ENCODE results near the gene PPP1R37.

The PPP1R37 gene, protein sequence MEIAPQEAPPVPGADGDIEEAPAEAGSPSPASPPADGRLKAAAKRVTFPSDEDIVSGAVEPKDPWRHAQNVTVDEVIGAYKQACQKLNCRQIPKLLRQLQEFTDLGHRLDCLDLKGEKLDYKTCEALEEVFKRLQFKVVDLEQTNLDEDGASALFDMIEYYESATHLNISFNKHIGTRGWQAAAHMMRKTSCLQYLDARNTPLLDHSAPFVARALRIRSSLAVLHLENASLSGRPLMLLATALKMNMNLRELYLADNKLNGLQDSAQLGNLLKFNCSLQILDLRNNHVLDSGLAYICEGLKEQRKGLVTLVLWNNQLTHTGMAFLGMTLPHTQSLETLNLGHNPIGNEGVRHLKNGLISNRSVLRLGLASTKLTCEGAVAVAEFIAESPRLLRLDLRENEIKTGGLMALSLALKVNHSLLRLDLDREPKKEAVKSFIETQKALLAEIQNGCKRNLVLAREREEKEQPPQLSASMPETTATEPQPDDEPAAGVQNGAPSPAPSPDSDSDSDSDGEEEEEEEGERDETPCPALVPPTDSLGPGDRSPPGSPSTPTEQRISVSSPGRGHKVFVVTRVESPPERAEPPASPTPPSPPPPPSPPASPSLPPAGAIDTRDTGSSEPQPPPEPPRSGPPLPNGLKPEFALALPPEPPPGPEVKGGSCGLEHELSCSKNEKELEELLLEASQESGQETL

DNA sequence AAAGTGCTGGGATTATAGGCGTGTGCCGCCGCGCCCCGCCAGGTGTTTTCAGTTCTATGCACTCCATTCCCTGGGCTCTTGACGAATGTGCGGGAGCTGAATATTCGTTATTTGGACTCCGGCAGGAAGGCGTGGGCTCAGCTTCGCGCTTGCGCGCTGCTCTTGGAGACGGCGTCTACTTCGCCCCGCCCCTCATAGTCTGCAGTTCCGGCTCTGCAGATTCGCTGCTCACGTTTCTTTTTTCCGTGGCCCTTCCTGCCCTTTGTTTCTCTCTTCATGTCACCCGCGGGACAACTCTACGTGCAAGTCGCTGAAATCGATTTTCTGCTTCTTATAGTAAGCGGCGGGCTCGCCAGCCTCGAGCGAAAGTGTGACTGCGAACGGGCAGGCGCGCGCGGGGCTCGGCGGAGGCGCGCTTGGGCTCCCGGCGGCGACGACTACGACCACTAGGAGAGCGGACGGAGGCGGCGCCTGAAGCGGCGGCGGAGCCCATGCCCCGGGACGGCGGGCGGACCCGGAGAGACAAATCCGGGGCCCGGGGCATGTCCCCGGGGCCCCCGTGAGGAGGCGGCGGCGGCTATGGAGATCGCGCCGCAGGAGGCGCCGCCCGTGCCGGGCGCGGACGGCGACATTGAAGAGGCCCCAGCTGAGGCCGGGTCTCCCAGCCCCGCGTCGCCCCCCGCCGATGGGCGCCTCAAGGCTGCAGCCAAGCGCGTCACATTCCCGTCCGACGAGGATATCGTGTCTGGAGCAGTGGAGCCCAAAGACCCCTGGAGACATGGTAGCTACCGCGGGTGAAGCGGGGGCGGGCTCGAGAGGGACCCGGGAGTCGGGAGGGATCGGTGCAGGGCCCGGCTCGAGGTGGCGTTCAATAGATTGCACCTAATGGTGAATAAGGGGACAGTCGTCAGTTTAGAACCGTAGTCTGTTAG, at the start of gene PPP1R37:
Gene PPP1R37 (plus strand): TSS at position 433 of the 932 bp plus-strand sequence. CDS start 147 bp downstream, at position 580.
- peak; percentile 82 to 88 for DNase-seq (ENCODE audit: low read depth in 2 of 2)

- no peak for DNase-seq (ENCODE audit: low read depth in 2 of 2)
These were observed 47.2 kb upstream of the PPP1R37 start for GRCh38 chr19:45045671-45046353.

DNA sequence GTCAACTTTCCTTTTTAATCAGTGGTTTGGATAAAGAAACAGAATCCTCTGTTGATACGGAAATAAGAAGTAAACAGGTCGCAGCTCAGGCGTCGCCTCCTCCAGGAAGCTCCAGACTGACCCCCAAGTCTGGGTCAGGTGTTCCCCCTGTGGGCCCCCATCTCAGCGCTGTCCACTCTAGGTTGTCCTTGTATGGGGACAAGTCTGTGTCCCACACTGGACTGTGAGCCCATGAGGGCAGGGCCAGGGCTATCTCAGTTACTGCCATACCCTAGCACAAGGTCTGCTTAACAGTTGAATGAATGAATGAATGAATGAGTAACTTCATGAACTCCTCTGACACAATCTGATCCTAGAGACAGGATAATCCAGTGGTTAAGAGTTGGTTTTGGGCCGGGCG, 46.6 kb upstream of the PPP1R37 start:
- no peak for DNase-seq (ENCODE audit: low read depth in 2 of 2)

- no peak for DNase-seq (ENCODE audit: low read depth in 2 of 2)
These were observed 45.7 kb upstream of the PPP1R37 start for GRCh38 chr19:45047188-45047797.

DNA sequence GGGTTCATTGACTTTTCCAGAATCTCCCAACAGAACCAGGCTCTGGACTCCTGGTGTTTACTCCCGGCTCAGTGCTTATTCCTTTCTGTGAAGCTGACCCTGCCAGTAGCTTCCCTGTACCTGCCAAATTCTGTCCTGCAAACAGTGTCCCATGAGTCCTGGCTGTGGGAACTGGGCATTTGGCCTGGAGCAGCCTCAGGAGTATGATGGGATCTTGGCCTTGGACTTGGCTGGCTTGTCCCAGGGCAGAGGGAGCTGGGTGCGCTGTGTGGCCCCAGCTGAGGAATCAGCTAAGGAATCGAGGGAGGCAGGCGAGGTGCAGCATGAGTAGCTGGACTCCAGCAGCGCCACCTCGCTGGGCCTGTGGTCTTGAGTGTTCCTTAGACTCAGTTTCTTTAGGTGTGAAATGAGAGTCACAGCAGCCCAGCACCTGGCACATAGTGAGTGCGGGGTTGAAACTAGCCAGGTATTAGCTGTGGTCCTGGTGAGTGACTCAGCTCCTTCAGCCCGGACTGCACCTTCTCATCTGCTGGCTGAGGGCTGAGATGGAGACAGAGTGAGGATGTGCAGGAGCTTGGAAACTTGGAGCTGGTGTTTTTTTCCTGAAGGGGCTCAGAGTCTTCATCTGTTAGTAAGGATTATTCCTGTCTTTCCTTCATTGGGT, 43.8 kb upstream of the PPP1R37 start:
- DNase-seq (ENCODE audit: low read depth in 2 of 2), result no peak

- DNase-seq (ENCODE audit: low read depth in 2 of 2), result no peak
These were observed 42.9 kb upstream of the PPP1R37 start for GRCh38 chr19:45050036-45050435.

- DNase-seq (ENCODE audit: low read depth in 2 of 2), result no peak
These were observed 40.9 kb upstream of the PPP1R37 start for GRCh38 chr19:45051929-45052579.

DNA sequence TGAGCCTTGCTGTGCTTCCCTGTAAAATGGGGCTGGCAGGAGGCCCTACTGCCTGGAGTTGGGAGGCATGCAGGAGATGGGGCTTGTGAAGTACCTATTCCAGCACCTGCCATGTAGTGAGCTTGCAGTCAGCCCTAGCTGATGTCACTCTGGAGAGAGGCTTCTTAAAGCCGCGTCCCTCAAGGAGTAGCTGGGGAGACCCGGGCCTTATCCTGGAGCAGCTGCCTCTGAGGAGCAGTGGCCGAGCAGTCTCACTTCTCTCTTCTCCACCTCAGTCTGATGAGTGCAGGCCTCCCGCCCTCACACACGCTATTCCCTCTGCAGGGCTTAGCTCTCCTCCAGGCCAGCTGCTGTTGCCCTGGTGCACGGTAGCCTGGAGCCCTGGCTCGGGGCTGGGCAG, 36.1 kb upstream of the PPP1R37 start:
- DNase-seq (ENCODE audit: low read depth in 2 of 2), result no peak

DNA sequence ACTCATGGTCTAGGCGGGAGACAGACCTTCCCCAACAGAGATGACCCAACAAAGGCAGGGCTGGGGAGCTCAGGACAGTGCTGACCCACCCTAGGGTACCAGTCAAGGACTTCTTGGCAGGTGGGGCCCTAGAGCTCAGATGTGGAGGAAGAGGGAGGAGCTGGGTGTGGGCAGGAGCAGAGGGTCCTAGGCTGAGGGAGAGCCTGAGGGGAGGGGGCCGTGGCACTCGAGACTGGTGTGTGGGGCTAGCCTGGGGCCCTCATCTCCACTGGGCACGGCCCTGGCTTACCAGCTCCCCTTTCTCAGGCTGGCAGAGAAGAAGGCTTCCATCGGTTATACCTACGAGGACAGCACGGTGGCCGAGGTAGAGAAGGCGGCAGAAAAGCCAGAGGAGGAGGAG, 35.5 kb upstream of the PPP1R37 start:
- no peak for DNase-seq (ENCODE audit: low read depth in 2 of 2)

DNA sequence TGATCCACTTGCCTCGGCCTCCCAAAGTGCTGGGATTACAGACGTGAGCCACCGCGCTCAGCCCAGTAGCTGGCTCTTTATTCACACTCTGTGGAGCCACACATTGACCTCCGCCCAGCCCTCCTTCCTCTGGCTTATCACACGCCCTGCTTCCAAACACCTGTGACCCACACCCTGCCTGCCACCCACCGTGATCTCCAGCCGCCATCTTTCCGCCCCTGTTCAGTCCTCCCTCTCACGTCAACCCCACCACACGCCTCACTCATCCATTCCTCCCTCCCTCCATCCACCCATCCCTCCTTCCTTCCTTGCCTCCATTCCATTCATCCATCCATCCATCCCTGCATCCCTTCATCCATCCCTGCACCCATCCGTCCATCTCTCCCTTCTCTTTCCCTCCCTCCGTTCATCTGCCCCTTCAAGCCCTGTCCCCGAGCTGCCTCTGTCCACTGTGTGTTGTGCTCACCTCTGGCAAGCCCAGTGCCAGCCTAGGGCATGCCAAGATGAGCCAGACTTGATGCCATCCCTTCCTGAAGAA, 34.3 kb upstream of the PPP1R37 start:
- DNase-seq (ENCODE audit: low read depth in 2 of 2), result no peak

GRCh38 chr19:45059258-45059965, 33.6 kb upstream of the PPP1R37 start:
- peak; percentile 71 to 75 for DNase-seq (ENCODE audit: low read depth in 2 of 2)

DNA sequence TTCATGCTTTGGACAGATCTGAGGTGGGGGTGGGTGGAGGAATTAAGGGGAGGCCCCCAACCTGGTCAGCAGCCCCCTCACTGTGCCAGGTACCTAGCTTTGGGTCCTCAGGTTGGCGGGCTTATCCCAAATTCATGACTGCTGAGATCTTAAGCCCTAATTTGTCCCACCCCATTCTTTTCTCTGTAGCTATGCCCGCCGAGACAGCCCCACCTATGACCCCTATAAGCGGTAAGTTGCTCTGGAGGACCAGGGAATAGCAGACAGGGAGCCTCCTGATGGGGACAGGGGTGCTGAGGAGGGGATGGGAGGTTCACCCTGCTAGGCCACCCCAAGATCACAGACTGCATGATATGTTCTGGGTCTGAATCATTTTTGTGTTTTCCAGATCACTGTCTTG, 31.0 kb upstream of the PPP1R37 start:
- no peak for DNase-seq (ENCODE audit: low read depth in 2 of 2)

DNA sequence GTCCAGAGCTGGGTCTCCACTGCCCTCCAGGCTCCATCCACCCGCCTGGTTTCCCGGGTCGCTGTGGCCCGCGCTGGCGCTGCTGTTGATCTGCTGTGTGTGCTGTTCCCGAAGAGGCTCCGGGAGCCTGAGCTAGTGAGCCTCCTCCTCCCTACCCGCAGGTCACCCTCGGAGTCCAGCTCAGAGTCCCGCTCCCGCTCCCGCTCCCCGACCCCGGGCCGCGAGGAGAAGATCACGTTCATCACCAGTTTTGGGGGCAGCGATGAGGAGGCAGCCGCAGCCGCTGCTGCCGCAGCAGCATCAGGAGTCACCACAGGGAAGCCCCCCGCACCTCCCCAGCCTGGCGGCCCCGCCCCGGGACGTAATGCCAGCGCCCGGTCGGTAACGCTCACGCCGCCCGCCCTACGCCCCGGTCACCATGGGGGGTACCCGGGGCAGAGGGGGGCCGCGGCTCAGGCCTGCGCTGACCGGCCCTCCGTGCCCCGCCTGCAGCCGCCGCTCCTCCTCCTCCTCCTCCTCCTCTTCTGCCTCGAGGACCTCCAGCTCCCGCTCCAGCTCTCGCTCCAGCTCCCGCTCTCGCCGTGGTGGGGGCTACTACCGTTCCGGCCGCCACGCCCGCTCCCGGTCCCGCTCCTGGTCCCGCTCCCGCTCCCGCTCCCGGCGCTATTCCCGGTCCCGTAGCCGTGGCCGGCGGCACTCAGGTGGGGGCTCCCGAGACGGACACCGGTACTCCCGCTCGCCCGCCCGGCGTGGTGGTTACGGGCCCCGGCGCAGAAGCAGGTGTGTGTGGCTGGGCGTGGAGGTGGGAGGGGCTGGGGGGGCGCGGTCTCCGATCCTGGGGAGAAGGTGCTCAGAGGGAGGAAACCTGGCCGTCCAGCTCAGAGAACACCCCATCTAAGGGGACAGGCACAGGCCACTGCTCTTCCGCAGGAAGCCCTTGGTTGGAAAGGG, 28.9 kb upstream of the PPP1R37 start:
- no peak for DNase-seq (ENCODE audit: low read depth in 2 of 2)

DNA sequence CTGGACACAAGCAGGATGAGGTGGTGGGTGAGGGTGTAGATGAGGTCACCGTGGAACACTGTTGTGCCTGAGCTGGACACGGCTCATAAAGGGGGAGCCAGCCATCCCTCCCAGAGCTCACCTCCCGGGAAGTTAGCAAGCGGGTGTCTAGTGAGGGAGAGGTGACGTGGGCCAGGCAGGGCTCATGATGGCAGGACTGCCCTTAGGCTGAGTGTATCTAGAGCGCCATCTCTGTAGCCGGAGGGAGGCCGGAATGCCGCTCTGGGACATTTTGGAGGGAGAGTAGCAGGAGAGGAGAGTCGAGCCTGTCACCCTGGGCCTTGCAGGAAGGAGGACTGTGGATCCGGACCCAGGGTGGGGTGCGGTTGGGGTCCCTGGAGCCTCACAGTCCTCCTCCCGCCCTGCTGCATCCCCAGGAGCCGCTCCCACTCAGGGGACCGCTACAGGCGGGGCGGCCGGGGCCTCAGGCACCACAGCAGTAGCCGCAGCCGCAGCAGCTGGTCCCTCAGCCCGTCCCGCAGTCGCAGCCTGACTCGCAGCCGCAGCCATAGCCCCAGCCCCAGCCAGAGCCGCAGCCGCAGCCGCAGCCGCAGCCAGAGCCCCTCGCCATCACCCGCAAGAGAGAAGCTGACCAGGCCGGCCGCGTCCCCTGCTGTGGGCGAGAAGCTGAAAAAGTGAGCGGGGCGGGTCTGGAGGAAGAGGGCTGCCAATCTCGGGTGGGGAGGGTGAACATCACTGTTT, 25.9 kb upstream of the PPP1R37 start:
- no peak for DNase-seq (ENCODE audit: low read depth in 2 of 2)

DNA sequence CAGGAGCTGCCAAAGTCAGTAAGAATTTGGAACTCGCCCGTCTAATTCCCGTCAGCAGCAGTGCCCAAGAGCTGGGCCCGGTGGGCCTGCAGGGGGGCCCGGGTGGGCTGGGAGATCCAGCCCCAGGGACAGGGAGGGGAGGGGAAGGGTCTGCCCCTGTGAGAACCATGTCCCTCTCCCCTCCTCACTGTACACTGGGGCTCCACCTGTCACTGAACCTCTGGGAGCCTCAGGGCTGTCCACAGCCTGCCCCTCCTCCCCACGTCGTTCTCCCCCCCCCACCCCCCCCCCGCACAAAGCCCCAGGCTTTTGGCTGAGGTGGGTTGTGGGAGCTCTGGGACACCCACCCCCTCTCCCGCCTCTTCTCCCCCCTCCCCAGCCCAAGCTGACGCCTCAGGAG, 24.9 kb upstream of the PPP1R37 start:
- DNase-seq (ENCODE audit: low read depth in 2 of 2), result no peak

GRCh38 chr19:45069056-45069455, 23.9 kb upstream of the PPP1R37 start:
- DNase-seq (ENCODE audit: low read depth in 2 of 2), result no peak

DNA sequence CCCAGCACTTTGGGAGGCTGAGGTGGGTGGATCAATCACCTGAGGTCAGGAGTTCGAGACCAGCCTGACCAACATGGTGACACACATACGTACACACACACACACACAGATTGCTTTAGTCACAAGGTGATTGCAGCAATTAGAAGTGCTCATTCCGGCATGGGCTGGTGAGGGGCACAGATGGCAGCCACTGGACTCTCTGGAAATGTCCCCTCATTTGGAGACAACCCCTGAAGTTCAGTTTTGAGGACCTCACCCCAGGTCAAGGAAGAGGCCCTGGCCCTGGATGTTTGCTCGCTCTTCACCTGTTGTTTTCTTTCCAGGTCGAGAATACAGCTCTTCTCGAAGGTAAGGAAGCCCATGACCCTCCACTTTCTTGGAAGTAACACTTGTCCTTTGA, 22.8 kb upstream of the PPP1R37 start:
- DNase-seq (ENCODE audit: low read depth in 2 of 2), result no peak

Measured in stimulated activated CD8-positive, alpha-beta memory T cell treated with anti-CD3 and anti-CD28 coated beads, Interleukin-2, amount 100 ng/mL, for 48 hours (primary cell).